SU-DHL-6 (cell line): ENCODE data around the gene HAO2.

Experiments used
- EZH2phosphoT487 ChIP-seq: fragments of 200-600 bp; sonication (generic), shearing (Covaris generic); conservative IDR thresholded peaks from 2 replicates; pipeline ENCODE4 v1.6.1; 2018; ENCODE audit warnings: mild to moderate bottlenecking, antibody characterized with exemption, low read length, moderate library complexity, mixed read lengths
- TF ChIP-seq, protein P1 (sequence below): fragments of 200-600 bp; sonication (generic); IDR thresholded peaks from one replicate; pipeline ENCODE4 v1.5.1; 2017; ENCODE audit warnings: antibody characterized with exemption, mild to moderate bottlenecking, low read length, moderate library complexity; ENCODE audit not compliant: insufficient read depth, poor library complexity, severe bottlenecking

DNA sequence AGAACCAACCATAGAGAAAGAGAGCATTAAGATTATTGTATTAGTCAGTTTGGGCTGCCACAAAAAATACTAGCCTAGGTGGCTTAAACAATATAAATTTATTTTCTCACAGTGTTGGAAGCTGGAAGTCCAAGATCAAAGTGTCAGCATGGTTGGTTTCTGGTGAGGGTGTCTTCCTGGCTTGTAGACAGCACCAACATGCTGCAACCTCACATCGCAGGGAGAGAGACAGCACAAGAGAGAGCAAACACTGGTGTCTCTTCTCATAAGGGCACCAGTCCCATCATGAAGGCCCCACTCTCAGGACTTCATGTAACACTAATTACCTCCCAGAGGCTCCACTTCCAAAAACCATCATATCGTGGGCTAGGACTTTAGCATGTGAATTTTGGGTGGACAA is 30.6 kb upstream of the HAO2 start:
- TF ChIP-seq, protein P1, sequence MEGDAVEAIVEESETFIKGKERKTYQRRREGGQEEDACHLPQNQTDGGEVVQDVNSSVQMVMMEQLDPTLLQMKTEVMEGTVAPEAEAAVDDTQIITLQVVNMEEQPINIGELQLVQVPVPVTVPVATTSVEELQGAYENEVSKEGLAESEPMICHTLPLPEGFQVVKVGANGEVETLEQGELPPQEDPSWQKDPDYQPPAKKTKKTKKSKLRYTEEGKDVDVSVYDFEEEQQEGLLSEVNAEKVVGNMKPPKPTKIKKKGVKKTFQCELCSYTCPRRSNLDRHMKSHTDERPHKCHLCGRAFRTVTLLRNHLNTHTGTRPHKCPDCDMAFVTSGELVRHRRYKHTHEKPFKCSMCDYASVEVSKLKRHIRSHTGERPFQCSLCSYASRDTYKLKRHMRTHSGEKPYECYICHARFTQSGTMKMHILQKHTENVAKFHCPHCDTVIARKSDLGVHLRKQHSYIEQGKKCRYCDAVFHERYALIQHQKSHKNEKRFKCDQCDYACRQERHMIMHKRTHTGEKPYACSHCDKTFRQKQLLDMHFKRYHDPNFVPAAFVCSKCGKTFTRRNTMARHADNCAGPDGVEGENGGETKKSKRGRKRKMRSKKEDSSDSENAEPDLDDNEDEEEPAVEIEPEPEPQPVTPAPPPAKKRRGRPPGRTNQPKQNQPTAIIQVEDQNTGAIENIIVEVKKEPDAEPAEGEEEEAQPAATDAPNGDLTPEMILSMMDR: no peak
- no peak for TF ChIP-seq EZH2phosphoT487
